SK-N-MC (cell line): ENCODE results near the gene NDUFAF2.

ENCODE experiments used
- DNase-seq: peaks from one replicate; pipeline ENCODE4 v3.0.0-alpha.2; 2011; ENCODE audit warnings: low read depth, low spot score
- H3K27ac ChIP-seq: fragments of 200-600 bp; sonication (generic); 2 replicates; pipeline ENCODE4 v1.5.1; 2016; ENCODE audit warnings: mixed run types
- H3K36me3 ChIP-seq: fragments of 200-600 bp; sonication (generic); 2 replicates; pipeline ENCODE4 v1.6.1; 2017; ENCODE audit warnings: antibody characterized with exemption, low read length, mixed read lengths; ENCODE audit not compliant: insufficient read depth
- H3K4me3 ChIP-seq: fragments of 200-600 bp; sonication (generic); 2 replicates; pipeline ENCODE4 v1.5.1; 2016
- H3K9ac ChIP-seq: fragments of 200-600 bp; sonication (generic); 2 replicates; pipeline ENCODE4 v1.8.0; 2017; ENCODE audit warnings: mixed run types, mixed read lengths; ENCODE audit not compliant: insufficient read length
- H3K9me3 ChIP-seq: fragments of 200-600 bp; sonication (generic); 2 replicates; pipeline ENCODE4 v1.6.1; 2017; ENCODE audit warnings: low read depth, mild to moderate bottlenecking, antibody characterized with exemption, low read length, moderate library complexity, mixed read lengths
- EZH2 ChIP-seq: fragments of 200-600 bp; sonication (generic); IDR thresholded peaks from one replicate; pipeline ENCODE4 v1.6.1; 2017; ENCODE audit warnings: antibody characterized with exemption
- FOXP2 ChIP-seq: optimal IDR thresholded peaks from 2 replicates; pipeline ENCODE3; 2011; ENCODE audit warnings: mild to moderate bottlenecking, moderate library complexity; ENCODE audit not compliant: insufficient read depth; ENCODE audit errors: extremely low read length, control extremely low read depth
- POLR2AphosphoS5 ChIP-seq: IDR thresholded peaks from 2 replicates; pipeline ENCODE4 v1.6.1; 2012; ENCODE audit warnings: mild to moderate bottlenecking, low read depth, low read length, borderline replicate concordance

Gene NDUFAF2

DNA sequence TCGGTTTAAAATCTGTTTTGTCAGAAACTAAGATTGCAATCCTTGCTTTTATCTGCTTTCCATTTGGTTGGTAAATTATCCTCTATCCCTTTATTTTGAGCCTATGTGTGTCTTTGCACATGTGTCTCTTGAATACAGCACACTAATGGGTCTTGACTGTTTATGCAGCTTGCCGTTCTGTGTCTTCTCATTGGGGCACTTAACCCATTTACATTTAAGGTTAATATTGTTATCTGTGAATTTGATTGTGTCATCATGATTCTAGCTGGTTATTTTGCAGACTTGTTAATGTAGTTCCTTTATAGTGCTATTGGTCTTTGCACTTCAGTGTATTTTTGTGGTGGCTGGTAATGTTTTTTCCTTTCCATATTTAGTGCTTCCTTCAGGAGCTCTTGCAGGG is 253.6 kb downstream of the NDUFAF2 start:
- Histone ChIP-seq H3K36me3 (no peaks in the 10 kb centered on the region), H3K9me3 (no peaks in the 10 kb centered on the region; the same call in 1 of the 2 replicates), H3K4me3 (no peak overlapping the region), H3K9ac (no peak overlapping the region), H3K27ac (no peak overlapping the region)
- no peak for TF ChIP-seq EZH2
- TF ChIP-seq POLR2AphosphoS5: no peak
- TF ChIP-seq FOXP2: no peak
- no peak for DNase-seq

DNA sequence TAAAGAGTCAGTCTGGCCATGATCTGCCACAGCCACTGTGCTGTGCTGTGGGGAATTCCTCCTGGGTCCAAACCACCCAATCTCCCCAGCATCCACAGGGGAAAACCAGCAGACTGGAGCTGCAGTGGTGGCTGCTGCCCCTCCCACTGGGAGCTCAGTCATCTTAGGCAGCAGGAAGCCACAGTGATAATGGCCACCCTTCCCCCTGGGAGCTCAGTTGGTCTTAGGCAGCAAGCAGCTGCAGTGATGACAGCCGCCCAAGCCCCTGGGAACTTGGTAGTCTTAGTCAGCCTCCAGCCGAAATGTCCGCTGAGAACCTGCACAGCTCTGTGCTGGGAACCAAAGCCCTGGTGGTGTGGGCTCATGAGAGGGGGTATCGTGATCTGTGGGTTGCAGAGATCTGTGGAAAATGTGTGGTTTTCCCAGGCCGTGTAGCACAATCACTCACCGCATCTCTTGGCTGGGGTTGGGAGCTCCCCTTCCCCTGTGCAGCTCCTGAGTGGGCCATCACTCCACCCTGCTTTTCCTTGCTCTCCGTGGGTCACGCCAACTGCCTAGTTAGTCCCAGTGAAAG is 255.7 kb downstream of the NDUFAF2 start:
- Histone ChIP-seq H3K27ac (no peak overlapping the region), H3K4me3 (no peak overlapping the region), H3K9ac (no peak overlapping the region), H3K9me3 (no peaks in the 10 kb centered on the region; the same call in 1 of the 2 replicates), H3K36me3 (no peaks in the 10 kb centered on the region)
- DNase-seq: no peak
- no peak for TF ChIP-seq FOXP2
- no peak for TF ChIP-seq EZH2
- TF ChIP-seq POLR2AphosphoS5: no peak

DNA sequence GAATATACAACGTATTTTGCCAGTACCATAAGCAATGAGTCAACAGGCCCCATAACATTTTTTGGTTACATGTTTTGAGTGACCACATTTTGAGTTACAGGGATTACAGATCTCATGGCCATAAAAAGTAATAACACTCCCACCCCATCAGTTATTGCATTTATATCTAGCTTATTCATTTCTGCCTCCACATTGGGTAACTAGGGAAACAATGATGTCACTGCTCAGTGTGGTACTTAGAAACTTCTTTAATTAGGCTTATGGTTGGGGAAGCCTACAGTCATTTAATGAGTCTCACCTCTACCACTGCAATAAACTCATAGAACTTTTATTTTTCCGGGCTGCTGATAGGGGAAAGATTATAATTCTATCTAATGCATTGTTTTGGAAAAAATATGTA is 257.2 kb downstream of the NDUFAF2 start:
- Histone ChIP-seq H3K4me3 (no peak overlapping the region), H3K9ac (no peak overlapping the region), H3K27ac (no peak overlapping the region), H3K9me3 (no peaks in the 10 kb centered on the region; the same call in 1 of the 2 replicates), H3K36me3 (no peaks in the 10 kb centered on the region)
- TF ChIP-seq EZH2 (no peak), FOXP2 (no peak), POLR2AphosphoS5 (no peak)
- no peak for DNase-seq
